Hepatocyte (in vitro differentiated cells): ENCODE data around the gene FBXL13.

Experiments used
- EZH2 ChIP-seq: fragments of 200-600 bp; sonication (generic); IDR thresholded peaks from 2 replicates; pipeline ENCODE4 v1.6.1; 2016; ENCODE audit warnings: antibody characterized with exemption, mild to moderate bottlenecking, borderline replicate concordance
- EZH2phosphoT487 ChIP-seq: fragments of 200-600 bp; sonication (generic); IDR thresholded peaks from one replicate; pipeline ENCODE4 v1.6.1; 2018; ENCODE audit warnings: antibody characterized with exemption, mild to moderate bottlenecking, low read depth, moderate library complexity; ENCODE audit not compliant: unreplicated experiment, severe bottlenecking
- TF ChIP-seq, protein P1 (sequence below): fragments of 200-600 bp; sonication (generic); IDR thresholded peaks from 2 replicates; pipeline ENCODE4 v1.5.1; 2016; ENCODE audit warnings: antibody characterized with exemption, mild to moderate bottlenecking; ENCODE audit not compliant: poor library complexity

DNA sequence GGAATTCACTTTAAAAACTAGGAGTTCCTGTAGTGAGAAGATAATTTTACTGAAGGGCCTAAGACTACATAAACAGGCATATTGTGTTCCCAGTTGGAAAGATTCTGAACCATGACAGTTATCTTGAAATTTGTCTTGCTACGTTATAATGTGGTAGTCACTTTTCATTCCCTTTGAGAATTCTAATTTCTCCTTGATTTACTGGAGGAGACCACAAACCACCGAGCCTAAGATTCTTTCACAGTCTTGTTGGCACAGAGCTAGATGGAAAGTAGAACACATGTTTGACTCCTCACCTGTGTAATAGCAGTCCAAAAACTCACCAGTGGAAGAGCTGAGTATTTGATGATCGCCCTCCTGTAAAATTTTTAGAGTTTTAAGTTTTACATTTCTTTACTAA lies 5.2 kb upstream of the FBXL13 start:
- TF ChIP-seq, protein P1, sequence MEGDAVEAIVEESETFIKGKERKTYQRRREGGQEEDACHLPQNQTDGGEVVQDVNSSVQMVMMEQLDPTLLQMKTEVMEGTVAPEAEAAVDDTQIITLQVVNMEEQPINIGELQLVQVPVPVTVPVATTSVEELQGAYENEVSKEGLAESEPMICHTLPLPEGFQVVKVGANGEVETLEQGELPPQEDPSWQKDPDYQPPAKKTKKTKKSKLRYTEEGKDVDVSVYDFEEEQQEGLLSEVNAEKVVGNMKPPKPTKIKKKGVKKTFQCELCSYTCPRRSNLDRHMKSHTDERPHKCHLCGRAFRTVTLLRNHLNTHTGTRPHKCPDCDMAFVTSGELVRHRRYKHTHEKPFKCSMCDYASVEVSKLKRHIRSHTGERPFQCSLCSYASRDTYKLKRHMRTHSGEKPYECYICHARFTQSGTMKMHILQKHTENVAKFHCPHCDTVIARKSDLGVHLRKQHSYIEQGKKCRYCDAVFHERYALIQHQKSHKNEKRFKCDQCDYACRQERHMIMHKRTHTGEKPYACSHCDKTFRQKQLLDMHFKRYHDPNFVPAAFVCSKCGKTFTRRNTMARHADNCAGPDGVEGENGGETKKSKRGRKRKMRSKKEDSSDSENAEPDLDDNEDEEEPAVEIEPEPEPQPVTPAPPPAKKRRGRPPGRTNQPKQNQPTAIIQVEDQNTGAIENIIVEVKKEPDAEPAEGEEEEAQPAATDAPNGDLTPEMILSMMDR, result no peak
- TF ChIP-seq EZH2, result no peak
- TF ChIP-seq EZH2phosphoT487, result no peak
